A673 (cell line): Measurements from ENCODE around the gene NRF1. TPM values are rescaled to one million over a fixed set of nuclear protein-coding genes. Genes with fewer than 3 reads are reported as not detected.
"Not testable (repeated sequence)": the region's sequence is repeated elsewhere in the genome, so short reads cannot be mapped to it uniquely, and the experiment has no call there.

ENCODE experiments used
- BruUV-seq: library from RNA; stranded (reverse); fragments of 400-500 nt; replicated peaks from 2 replicates; lab custom pipeline; 2021; lab: Mats Ljungman, UMichigan
- CTCF ChIA-PET: fragments of 300-600 bp; sonication (Branson Sonifier 250); formaldehyde crosslinking; loops from one replicate; lab custom pipeline; 2022; ENCODE audit warnings: antibody characterized with exemption; lab: Charles Lee
- POLR2A ChIA-PET: fragments of 300-600 bp; sonication (Branson Sonifier 250); formaldehyde crosslinking; loops from one replicate; lab custom pipeline; 2022; ENCODE audit warnings: antibody characterized with exemption; ENCODE audit not compliant: low non-redundant PET; lab: Charles Lee
- DNase-seq: peaks from one replicate; pipeline ENCODE4 v3.0.0-alpha.2; 2015; ENCODE audit warnings: low spot score
- H3K27ac ChIP-seq: fragments of 200-600 bp; sonication (generic); 2 replicates; pipeline ENCODE4 v1.5.1; 2016; ENCODE audit warnings: mixed run types, low read depth, mild to moderate bottlenecking, mixed read lengths, antibody characterized with exemption, low read length; ENCODE audit not compliant: poor library complexity, severe bottlenecking
- H3K27me3 ChIP-seq: fragments of 200-600 bp; sonication (generic); replicated peaks from 2 replicates; pipeline ENCODE4 v1.6.1; 2017; ENCODE audit warnings: mixed run types, low read depth, mild to moderate bottlenecking, mixed read lengths, antibody characterized with exemption, low read length; ENCODE audit not compliant: insufficient read depth, poor library complexity
- H3K36me3 ChIP-seq: fragments of 200-600 bp; sonication (generic); 2 replicates; pipeline ENCODE4 v1.6.1; 2016; ENCODE audit warnings: mixed run types, mild to moderate bottlenecking, mixed read lengths, antibody characterized with exemption, low read length; ENCODE audit not compliant: insufficient read depth, poor library complexity, severe bottlenecking
- H3K4me1 ChIP-seq: fragments of 200-600 bp; sonication (generic); 2 replicates; pipeline ENCODE4 v1.6.1; 2017; ENCODE audit warnings: mixed run types, mild to moderate bottlenecking, mixed read lengths, antibody characterized with exemption, low read length; ENCODE audit not compliant: insufficient read depth, poor library complexity, severe bottlenecking
- H3K4me3 ChIP-seq: fragments of 200-600 bp; sonication (generic); 2 replicates; pipeline ENCODE4 v1.5.1; 2016; ENCODE audit warnings: low read depth, mixed run types, mild to moderate bottlenecking, mixed read lengths, low read length; ENCODE audit not compliant: poor library complexity, severe bottlenecking
- H3K9me3 ChIP-seq: fragments of 200-600 bp; sonication (generic); 2 replicates; pipeline ENCODE4 v1.6.1; 2016; ENCODE audit warnings: mixed run types, low read depth, mild to moderate bottlenecking, mixed read lengths, antibody characterized with exemption, low read length; ENCODE audit not compliant: poor library complexity, severe bottlenecking
- EZH2 ChIP-seq: fragments of 200-600 bp; sonication (generic); IDR thresholded peaks from 2 replicates; pipeline ENCODE4 v1.6.1; 2017; ENCODE audit warnings: borderline replicate concordance, low read depth, mild to moderate bottlenecking, mixed read lengths, antibody characterized with exemption, low read length; ENCODE audit not compliant: poor library complexity, severe bottlenecking
- intact Hi-C: fragments of 100-400 bp; cut with micrococcal nuclease; formaldehyde crosslinking; loops from one replicate; pipeline ENCODE4 v1.10.0; 2022; ENCODE audit not compliant: unreplicated experiment
- total RNA-seq: library from RNA; stranded (reverse); gene quantifications from 2 replicates; pipeline ENCODE4 v1.2.3, GENCODE V29; 2021
- TF ChIP-seq, protein P1 (sequence below): fragments of 300-800, 200-600 bp; sonication (generic); conservative IDR thresholded peaks from 2 replicates; pipeline ENCODE4 v1.5.1; 2017; ENCODE audit warnings: low read depth, mild to moderate bottlenecking, antibody characterized with exemption, low read length, moderate library complexity, mixed read lengths

Gene NRF1
- total RNA-seq, 1 experiment from 2014 or later, result 30.2 TPM

DNA sequence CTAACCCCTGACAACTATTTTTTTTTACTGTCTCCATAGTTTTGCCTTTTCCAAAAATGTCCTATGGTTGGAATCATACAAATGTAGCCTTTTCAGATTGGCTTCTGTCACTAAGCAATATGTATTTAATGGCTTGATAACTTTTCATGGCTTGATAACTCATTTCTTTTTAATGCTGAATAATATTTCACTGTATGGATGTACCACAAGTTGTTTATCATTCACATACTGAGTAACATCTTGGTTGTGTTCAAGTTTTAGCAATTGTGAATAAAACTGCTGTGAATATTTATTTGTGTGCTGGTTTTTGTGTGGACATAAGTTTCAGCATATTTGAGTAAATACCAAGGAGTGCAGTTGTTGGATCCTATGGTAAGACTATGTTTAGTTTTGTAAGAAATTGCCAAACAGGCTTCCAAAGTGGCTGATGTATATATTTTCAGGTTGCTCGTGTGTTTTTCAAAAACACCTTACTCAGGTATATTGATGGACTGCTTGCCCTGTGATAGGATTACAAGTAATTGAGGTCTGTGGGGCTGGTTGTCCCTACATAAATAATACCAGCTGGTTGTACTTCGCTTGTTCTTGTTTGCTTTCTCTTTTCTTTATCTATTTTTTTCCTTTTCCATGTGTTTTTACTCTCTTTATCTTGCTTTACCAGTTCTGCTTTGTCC, 23.0 kb downstream of the NRF1 start:
- CTCF ChIA-PET, result interaction anchor here (0.6 to 1.1 kb wide), 2 partner anchors 9 to 12 kb away, joined by 3 to 4 read pairs; no protein-coding TSS in a partner anchor
- Histone ChIP-seq H3K36me3 (no peaks in the 10 kb centered on the region), H3K27ac (no peak overlapping the region), H3K4me1 (peaks cover 7% of the 10 kb centered on the region), H3K9me3 (no peaks in the 10 kb centered on the region), H3K27me3 (no peaks in the 10 kb centered on the region), H3K4me3 (no peak overlapping the region)
- BruUV-seq, result no TSS peak
- TF ChIP-seq EZH2, result no peak
- TF ChIP-seq, protein P1, sequence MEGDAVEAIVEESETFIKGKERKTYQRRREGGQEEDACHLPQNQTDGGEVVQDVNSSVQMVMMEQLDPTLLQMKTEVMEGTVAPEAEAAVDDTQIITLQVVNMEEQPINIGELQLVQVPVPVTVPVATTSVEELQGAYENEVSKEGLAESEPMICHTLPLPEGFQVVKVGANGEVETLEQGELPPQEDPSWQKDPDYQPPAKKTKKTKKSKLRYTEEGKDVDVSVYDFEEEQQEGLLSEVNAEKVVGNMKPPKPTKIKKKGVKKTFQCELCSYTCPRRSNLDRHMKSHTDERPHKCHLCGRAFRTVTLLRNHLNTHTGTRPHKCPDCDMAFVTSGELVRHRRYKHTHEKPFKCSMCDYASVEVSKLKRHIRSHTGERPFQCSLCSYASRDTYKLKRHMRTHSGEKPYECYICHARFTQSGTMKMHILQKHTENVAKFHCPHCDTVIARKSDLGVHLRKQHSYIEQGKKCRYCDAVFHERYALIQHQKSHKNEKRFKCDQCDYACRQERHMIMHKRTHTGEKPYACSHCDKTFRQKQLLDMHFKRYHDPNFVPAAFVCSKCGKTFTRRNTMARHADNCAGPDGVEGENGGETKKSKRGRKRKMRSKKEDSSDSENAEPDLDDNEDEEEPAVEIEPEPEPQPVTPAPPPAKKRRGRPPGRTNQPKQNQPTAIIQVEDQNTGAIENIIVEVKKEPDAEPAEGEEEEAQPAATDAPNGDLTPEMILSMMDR, result no peak
- no peak for DNase-seq
- POLR2A ChIA-PET, result no interaction called here
- intact Hi-C loops, result no loop called here

DNA sequence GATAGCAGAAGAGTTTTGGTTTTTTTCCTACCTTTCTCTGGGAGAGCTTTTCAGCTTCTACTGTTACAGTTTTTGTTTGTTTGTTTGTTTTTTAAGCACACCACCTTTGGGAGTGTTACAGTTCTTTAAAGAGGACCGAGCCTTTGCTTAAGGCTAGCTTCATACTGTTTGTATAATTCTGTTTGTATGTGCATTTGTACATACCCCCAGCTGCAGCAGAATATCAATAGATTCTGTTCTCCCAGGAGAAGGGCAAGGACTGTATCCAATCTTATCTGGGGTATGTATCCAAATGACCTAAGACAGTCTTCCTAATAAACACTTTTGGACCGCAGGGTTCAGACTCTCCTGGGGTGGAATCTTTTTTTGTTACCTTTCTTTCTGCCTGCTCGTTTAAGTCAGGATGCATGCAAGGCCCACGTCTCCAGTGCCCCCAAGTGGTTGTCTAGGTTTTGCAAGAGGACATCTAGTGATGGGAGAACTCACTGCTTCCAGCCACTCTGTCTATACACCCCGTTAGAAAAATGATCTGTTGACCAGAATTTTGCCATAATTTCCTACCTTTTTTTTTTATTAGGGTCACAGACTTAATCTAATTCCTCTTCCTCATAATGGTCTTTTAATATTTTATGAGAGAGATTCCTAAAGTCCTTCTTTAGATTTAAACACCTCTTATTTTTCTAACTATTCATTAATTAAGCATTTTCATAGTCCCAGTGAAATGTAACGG, 23.9 kb downstream of the NRF1 start:
- no TSS peak for BruUV-seq
- ChIA-PET POLR2A (no interaction called here), CTCF (interaction anchor here (0.6 kb wide), 1 partner anchor 11 kb away, joined by 3 read pairs; no protein-coding TSS in a partner anchor)
- Histone ChIP-seq H3K27me3 (no peaks in the 10 kb centered on the region), H3K27ac (no peak overlapping the region), H3K9me3 (no peaks in the 10 kb centered on the region), H3K4me1 (peaks cover 7% of the 10 kb centered on the region), H3K36me3 (no peaks in the 10 kb centered on the region), H3K4me3 (no peak overlapping the region)
- DNase-seq, result peak; percentile 85
- TF ChIP-seq EZH2, result no peak
- TF ChIP-seq, protein P1, result peak; percentile 87
- intact Hi-C loops, result no loop called here

GRCh38 chr7:129636030-129636550, 24.6 kb downstream of the NRF1 start:
- H3K27me3 ChIP-seq, H3K4me1 ChIP-seq, H3K36me3 ChIP-seq, intact Hi-C loops, H3K9me3 ChIP-seq, POLR2A ChIA-PET, H3K27ac ChIP-seq, H3K4me3 ChIP-seq, DNase-seq, BruUV-seq, CTCF ChIA-PET: not testable (repeated sequence)
